Fibroblast of skin of abdomen (primary cell): ENCODE measurements around the gene IL16.
A peak's percentile ranks its signal among the peaks of the same experiment; 100 is the strongest.

Experiments
- DNase-seq: peaks from one replicate; pipeline ENCODE4 v3.0.0-alpha.2; 2013

Gene IL16

GRCh38 chr15:81257435-81257834, 60.8 kb downstream of the IL16 start:
- no peak for DNase-seq

DNA sequence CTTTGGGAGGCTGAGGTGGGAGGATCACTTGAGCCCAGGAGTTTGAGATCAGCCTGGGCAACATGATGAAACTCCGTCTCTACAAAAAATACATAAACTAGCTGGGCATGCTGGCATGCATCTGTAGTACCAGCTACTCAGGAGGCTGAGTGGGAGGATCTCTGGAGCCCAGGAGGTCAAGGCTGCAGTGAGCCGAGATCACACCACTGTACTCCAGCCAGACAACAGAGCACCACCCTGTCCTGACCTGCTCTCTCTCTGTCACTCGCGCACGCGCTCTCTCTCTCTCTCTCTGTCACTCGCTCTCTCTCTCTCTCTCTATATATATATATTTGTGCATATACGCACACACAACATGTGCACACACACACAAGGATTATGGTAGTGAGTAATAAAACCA, 61.8 kb downstream of the IL16 start:
- DNase-seq = no peak

- no peak for DNase-seq
These were observed 63.1 kb downstream of the IL16 start for GRCh38 chr15:81259760-81260298.

DNA sequence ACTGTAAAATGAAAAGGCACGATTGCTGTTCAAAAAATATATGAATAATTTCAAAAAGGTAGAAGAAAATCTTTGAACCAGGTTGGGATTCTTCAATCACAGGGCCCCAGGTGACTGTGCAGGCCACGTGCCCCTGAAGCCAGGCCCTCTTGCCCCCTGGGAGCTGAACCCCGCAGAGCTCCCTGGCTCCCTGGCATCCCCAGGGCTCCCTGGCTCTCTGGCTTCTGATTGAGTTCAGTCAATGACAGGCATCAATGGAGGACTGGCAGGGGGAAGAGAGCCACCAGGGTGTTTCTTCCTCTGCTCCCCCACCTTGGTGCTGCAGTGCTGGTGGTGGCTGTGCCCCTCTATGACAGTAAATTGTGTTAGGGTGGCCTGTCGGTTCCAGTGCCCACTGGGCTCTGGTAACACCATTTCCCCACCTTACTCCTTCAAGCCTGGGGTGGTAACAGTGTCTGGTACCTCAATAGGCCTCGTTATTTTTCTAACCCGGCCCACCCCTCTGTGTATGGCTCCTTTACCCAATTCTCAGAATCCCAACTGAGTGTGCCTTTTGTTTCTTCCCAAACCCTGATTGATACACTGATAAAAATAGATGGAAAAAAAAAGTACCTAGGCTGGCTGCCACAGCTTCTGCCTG, 64.6 kb downstream of the IL16 start:
- no peak for DNase-seq

- no peak for DNase-seq
These were observed 66.8 kb downstream of the IL16 start for GRCh38 chr15:81263477-81263876.

DNA sequence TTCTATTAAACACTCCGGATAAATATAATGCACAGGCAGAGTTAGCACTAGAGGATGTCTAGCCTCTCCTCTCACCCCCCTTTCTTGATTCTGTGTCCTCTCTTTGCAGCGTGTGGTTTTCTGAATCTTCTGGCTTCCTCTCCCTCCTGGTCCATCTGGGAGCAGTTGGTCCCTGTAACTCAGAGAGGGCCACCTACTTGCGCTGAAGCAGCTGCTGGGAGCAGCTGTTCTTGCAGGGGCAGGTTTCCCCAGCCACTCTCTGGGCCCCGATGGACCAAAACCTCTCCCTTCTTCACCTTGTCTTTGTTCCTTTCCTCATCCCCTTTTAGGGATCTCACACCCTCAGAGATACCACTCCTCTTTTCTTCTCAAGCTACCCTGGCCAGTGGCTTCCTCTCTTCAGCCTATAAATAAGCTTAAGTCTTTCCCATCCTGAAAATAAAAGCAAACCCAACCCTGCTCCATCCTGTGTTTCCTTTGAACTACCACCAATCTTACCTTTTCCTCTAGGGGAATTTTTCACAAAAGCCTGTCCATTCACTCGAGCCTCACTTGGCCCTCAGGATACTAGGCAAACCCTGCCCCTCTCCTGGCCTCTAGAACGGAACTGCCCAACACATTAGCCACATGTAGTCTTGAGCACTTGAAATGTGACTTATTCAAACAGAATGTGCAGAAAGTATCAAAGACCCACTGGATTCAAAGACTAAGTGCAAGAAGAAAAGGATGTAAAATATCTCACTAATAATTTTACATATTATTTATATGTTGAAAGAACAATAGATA, 67.6 kb downstream of the IL16 start:
- DNase-seq = no peak

DNA sequence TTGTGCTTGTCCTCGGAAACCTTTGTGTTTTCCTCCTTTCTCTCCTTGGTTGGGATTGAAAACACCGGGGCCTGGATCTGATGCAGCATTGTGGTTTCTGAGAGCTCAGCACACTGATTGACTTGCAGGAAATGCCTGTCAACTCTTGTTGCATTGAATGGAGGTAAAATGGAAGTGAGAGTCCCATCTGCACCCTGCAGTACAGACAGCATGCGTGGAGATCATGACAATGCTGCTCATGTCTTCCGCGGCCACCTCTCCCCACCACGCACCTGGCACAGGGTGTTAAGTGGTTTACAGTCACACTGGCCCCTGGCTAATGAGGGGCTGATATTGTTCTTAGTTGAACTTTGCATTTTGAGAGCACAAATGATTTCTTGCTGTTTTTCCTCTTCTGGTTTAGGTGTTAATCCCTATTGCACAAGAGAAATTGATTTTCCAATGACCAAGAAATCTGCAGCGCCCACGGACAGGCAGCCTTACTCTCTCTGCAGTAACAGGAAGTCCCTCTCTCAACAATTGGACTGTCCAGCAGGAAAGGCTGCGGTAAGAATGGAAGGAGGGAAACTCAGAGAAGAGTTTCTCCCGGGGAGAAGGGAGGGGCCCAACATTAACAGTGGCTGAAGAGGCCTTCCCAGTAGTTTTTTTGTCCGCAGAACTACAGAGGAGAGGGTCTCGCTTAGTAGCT, 68.7 kb downstream of the IL16 start:
- no peak for DNase-seq

GRCh38 chr15:81265944-81266775, 69.5 kb downstream of the IL16 start:
- peak; percentile 78 for DNase-seq

GRCh38 chr15:81268340-81268739, 71.7 kb downstream of the IL16 start:
- no peak for DNase-seq

GRCh38 chr15:81268881-81269601, 72.4 kb downstream of the IL16 start:
- no peak for DNase-seq

- no peak for DNase-seq
These were observed 73.5 kb downstream of the IL16 start for GRCh38 chr15:81270188-81270587.

GRCh38 chr15:81270781-81271491, 74.3 kb downstream of the IL16 start:
- peak; percentile 79 for DNase-seq

DNA sequence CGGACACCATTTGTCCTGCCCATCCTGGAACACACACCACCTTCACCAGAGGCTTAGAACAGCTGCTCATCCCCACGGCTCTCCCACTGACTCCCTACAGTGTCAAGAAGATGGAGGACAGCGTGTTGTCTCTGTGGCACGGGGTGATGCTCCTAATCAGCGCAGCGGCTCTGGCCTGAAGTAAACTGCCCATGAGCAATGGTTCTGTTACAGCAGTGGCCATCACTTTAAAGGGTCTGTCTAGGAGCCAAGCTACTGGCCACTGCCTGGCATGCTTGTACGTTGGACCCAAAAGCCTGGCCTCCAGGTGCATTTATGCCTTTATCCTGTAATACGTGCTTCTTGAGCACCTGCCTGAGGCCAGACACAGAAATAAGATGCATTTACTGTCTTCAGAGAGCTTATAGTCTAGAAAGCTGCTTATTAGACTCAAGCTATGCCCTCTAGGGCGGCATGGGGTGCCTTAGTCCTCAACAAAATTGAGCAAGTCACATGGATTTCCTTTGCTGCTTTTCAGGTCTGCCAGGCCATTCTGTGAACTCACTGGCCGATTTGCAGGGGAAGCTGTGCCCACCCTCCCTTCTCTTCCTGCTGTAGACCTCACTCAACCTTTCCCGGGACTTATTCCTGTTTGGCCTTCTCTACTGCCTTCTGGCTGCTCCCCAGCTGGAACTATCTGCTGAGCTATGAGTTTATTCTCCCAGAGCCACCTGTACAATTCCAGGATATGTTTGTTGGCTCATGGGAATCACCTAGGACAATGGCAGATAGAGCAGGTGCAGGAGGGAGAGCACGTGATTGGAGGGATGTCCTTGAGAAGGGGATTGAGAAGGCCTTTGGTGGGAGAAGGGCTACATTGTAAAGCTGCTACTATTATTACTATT, 75.3 kb downstream of the IL16 start:
- no peak for DNase-seq

DNA sequence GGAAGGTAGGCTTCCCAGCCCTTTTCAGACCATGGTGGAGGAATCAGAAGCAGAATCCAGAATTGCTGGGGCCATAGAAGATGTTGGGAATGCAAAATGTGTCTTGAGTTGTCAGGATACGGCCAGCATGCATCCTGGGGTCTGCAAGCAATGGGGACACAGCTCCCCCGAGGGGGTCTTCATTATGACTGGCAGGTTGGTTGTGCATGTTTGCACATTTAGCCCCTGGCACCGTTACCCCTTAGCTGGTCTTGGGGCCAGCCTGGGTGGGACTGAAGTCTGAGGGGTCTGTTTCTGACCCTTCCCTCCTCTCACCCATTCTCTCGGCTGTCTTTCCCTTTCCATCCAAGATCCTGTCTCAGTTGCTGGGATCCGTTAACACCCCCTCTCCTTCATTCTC, 76.5 kb downstream of the IL16 start:
- no peak for DNase-seq

DNA sequence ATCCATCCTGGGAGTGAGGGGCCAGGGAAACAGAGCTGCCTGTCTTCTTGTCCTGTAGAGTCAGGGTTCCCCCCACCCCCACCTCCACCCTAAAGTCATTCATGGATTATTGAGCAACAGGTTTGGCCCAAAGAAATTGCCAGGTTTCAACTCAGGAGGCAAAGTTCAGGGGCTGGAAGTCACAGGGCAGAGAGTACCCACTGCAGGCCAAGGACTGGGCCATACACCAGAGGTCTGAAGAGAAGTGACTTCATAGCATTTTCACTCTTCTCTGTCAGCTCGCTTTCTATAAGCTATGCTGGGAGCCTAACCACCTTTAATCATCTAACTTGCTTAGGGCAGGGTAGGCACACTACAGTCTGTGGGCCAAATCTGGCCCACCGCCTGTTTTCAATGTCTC, 77.2 kb downstream of the IL16 start:
- no peak for DNase-seq

DNA sequence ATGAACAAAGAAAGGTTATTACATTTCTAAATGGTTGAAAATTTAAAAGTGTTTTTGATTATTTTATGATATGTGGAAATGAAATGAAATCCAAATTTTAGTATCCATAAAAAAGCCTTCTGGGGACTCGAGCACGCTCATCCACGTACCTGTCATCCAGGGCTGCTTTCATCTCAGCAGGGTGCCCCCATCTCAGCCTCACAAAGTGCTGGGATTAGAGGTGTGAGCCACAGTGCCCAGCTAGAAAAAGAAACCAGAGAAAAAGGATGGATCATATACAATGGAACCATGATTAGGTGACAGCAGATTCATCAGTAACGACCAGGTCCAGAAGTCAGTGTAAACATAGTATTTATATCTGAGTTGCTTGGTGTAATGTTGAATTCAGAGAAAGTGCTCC, 77.6 kb downstream of the IL16 start:
- no peak for DNase-seq

DNA sequence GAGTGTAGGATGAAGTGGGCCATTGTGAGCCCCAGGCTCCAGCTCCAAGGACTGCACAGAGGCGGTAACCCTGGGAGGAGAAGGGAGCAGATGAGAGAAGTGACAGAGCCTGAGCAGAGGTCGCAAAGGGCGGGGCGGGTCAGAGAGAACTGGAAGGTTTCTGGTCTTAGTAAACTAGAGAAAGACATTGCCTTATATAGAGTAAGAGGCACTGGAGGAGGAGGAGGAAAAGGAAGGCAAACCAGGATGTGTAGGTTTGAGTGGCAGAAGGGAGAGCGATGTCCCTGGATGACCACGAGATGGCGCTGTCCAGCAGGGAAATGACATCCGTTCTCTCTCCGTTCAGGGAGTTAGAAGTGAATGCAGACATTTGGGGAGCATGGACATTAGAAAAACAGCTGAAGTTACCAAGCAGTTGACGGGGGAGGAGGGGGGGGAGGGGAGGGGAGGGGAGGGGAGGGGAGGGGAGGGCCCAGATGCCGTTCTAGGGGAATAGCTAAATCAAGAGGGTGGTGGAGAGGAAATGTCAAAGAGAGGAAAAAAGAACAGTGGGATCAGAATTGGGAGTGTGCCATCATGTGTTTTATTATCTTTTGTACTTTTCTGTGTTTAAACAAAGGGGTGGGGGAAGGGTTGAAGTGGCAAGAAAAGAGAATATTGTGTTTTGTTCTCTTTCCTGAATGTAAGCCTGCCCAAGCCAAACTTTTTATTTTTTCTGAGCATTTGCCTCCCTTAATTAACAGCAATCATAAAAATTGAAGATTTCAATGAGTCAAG, 78.4 kb downstream of the IL16 start:
- peak; percentile 86 for DNase-seq

GRCh38 chr15:81275711-81276392, 79.2 kb downstream of the IL16 start:
- peak; percentile 58 for DNase-seq

- no peak for DNase-seq
These were observed 80.3 kb downstream of the IL16 start for GRCh38 chr15:81276967-81277366.
